SH-SY5Y (cell line): ENCODE data around the gene VSX1.

Experiments
- GATA2 ChIP-seq: IDR thresholded peaks from 2 replicates; pipeline ENCODE4 v1.6.1; 2011; ENCODE audit warnings: mild to moderate bottlenecking, low read depth, low read length
- GATA3 ChIP-seq: IDR thresholded peaks from 2 replicates; pipeline ENCODE4 v1.6.1; 2011; ENCODE audit warnings: low read depth, mild to moderate bottlenecking, low read length, moderate library complexity

- TF ChIP-seq GATA2 (no peak), GATA3 (no peak)
Observed at GRCh38 chr20:25071734-25072133, 10.2 kb downstream of the VSX1 start.
